OCI-LY7 (cell line): ENCODE measurements around the gene CDK5R1.

Experiments used
- CTCF ChIP-seq: fragments of 200-600 bp; sonication (generic); conservative IDR thresholded peaks from 2 replicates; pipeline ENCODE4 v1.5.1; 2014; ENCODE audit warnings: mild to moderate bottlenecking, antibody characterized with exemption, low read length, moderate library complexity, mixed read lengths
- EZH2phosphoT487 ChIP-seq: fragments of 200-600 bp; sonication (generic); IDR thresholded peaks from 2 replicates; pipeline ENCODE4 v1.6.1; 2018; ENCODE audit warnings: low read depth, borderline replicate concordance, mild to moderate bottlenecking, mixed run types, antibody characterized with exemption, low read length, moderate library complexity, mixed read lengths

- TF ChIP-seq CTCF (no peak), EZH2phosphoT487 (no peak)
Observed at GRCh38 chr17:32498391-32498790, 11.6 kb downstream of the CDK5R1 start.
